H54 (cell line): Measurements from ENCODE around the gene METTL16.

Experiments
- DNase-seq: peaks from one replicate; pipeline ENCODE4 v3.0.0; 2011; ENCODE audit warnings: low spot score, mixed read lengths; ENCODE audit not compliant: insufficient read length
- FAIRE-seq: peaks from 3 replicates; lab custom pipeline; 2011; peaks lifted over from hg19 to GRCh38; lab: Jason Lieb, UNC
- POLR2A ChIP-seq: IDR thresholded peaks from 2 replicates; pipeline ENCODE4 v1.6.1; 2011; ENCODE audit warnings: low read depth, mild to moderate bottlenecking, low read length

Gene METTL16

GRCh38 chr17:2374549-2375285 lies 137.0 kb downstream of the METTL16 start:
- DNase-seq (no peak), FAIRE-seq (no peak)

DNA sequence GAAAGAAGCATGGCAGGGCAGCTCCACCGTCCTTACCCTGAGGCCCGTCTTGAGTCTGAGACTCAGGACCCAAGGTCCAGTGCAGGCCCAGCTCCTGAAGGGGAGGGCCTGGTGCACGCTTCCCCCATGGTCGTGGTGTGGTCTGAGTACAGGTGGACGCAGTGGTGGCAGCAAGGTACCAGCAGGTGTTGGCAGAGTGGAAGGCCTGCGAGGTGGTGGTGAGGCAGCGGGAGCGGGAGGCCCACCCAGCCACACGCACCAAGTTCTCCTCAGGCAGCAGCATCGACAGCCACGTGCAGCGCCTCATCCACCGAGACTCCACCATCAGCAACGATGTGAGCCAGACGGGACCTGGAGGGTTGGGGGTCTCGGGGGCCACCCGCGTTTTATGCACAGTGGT lies 138.5 kb downstream of the METTL16 start:
- no peak for TF ChIP-seq POLR2A
- DNase-seq (no peak), FAIRE-seq (no peak)

More at GRCh38 chr17:2374549-2375285, 137.0 kb downstream of the METTL16 start:
- TF ChIP-seq POLR2A: no peak

- TF ChIP-seq POLR2A: no peak
- no peak for DNase-seq
- FAIRE-seq: no peak
Measured at GRCh38 chr17:2372681-2373080, 139.0 kb downstream of the METTL16 start.

- FAIRE-seq: no peak
- no peak for DNase-seq
- no peak for TF ChIP-seq POLR2A
Measured at GRCh38 chr17:2372180-2372579, 139.5 kb downstream of the METTL16 start.

GRCh38 chr17:2371183-2372130 lies 140.2 kb downstream of the METTL16 start:
- TF ChIP-seq POLR2A: no peak
- FAIRE-seq (no peak), DNase-seq (no peak)

GRCh38 chr17:2370211-2370589 lies 141.5 kb downstream of the METTL16 start:
- TF ChIP-seq POLR2A: no peak
- no peak for FAIRE-seq
- no peak for DNase-seq

DNA sequence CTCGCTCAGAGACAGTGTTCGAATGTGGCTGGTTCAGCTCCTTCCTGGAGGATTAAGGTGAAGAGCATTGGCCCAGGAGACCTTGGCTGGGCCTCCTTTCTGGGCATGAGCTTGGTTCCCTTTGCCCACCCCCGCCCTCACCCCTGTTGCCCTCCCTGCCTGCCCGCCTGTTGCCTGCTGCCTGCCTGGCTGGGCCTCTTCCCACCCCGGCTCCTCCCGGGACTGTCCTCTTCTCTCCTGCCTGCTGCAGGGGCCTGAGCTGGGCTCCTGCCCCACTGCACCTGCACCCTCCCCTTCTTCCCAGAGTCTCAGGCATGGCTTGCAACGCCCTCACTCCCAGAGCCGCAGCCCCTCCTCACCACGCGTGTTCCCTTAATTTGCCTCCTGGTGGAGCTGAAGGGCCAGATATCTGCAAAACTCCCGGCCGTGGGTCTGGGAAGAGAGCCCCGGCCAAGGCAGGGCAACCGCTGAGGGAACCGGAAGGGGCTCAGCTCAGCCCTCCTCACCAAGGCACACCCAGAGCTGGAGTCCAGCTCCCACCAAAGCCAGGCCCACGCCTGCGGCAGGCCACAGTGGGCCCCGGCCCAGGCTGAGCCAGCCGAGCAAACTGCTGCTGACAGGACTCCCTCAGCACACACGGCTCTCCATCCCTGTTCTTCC lies 142.0 kb downstream of the METTL16 start:
- no peak for DNase-seq
- no peak for TF ChIP-seq POLR2A
- no peak for FAIRE-seq

GRCh38 chr17:2369039-2369438 lies 142.6 kb downstream of the METTL16 start:
- no peak for FAIRE-seq
- TF ChIP-seq POLR2A: no peak
- DNase-seq: no peak

- no peak for DNase-seq
- TF ChIP-seq POLR2A: no peak
- no peak for FAIRE-seq
Measured at GRCh38 chr17:2368359-2368758, 143.3 kb downstream of the METTL16 start.

DNA sequence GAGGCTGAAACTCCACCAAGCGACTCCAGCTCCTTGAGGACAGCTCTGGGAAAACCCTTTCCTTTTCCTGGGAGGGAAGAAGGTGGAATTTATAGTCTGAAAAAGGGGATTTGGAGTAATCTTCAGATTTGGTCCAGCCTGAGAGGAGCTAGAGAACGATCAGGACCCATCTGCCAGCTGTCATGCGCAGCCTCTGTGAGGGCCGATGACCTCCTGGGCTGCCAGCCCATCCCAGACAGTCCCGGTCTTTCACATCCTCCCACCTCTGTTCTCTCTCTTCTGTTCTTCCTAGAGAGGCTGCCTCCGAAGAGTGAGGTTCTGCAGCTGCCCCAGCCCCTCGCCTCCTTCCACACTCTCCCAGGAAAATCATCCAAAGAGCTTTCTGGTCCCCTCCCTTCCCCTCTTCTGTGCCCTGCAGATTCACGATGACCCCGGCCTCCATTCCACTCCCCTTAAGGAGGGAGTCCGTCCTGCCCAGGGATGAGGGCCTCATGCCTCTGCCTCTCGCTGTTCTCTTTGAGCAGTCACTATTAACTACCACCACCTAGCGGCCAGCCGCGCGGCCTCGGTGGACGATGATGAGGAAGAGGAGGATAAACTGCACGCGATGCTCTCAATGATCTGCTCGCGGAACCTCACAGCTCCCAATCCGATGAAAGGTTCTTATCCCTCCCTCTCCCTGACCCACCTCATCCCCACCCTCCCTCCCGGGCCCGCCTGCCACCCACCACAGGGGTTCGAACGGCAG lies 144.8 kb downstream of the METTL16 start:
- FAIRE-seq (no peak), DNase-seq (no peak)
- no peak for TF ChIP-seq POLR2A
